B cell (primary cell): ENCODE data around the gene TNRC6A. TPM values are rescaled to one million over a fixed set of nuclear protein-coding genes. Genes with fewer than 3 reads are reported as not detected.

Experiments
- ATAC-seq: fragments of 200-7000 bp; cut with Tn5 transposase; one replicate; pipeline ENCODE4 v1.10.0; 2021; ENCODE audit warnings: low read depth, mild to moderate bottlenecking, moderate number of reproducible peaks, moderate library complexity
- CTCF ChIA-PET: fragments of 350-600 bp; sonication (Branson Sonifier 250); formaldehyde crosslinking; loops from one replicate; lab custom pipeline; 2021; ENCODE audit warnings: antibody characterized with exemption, inconsistent platforms; lab: Charles Lee
- POLR2A ChIA-PET: fragments of 350-600 bp; sonication (Branson Sonifier 250); formaldehyde crosslinking; loops from one replicate; lab custom pipeline; 2021; ENCODE audit warnings: antibody characterized with exemption; lab: Charles Lee
- DNase-seq: peaks from one replicate; pipeline ENCODE4 v3.0.0; 2013
- H2AFZ ChIP-seq: 2 replicates; pipeline ENCODE4 v1.6.1; 2012; ENCODE audit warnings: mild to moderate bottlenecking, low read depth, low read length; ENCODE audit not compliant: insufficient read depth, poor library complexity, severe bottlenecking
- H3K27ac ChIP-seq, 2 donors: 1 replicate in 1 of 2; 2 replicates in 1 of 2; pipeline ENCODE4 v1.5.1; 2012 to 2013; ENCODE audit warnings: low read length in 2 of 2, mild to moderate bottlenecking in 2 of 2, moderate library complexity in 1 of 2
- H3K27me3 ChIP-seq, 4 experiments: fragments of 200-600 bp in 1 of 4; sonication (generic) in 1 of 4; replicated peaks in 1 of 4; 1 replicate in 2 of 4; 2 replicates in 2 of 4; pipeline versions ENCODE4 v1.6.1 to v1.7.0; 2013 to 2016; ENCODE audit warnings: low read length in 3 of 4, mild to moderate bottlenecking in 2 of 4, mixed read lengths in 1 of 4, moderate library complexity in 1 of 4; ENCODE audit not compliant: insufficient read depth in 4 of 4, control insufficient read depth in 3 of 4; ENCODE audit errors: control extremely low read depth in 1 of 4
- H3K36me3 ChIP-seq, 2 experiments: replicated peaks in 1 of 2; 1 replicate in 1 of 2; 2 replicates in 1 of 2; pipeline versions ENCODE4 v1.6.1 to v1.7.1; 2013; ENCODE audit warnings: low read length in 1 of 2; ENCODE audit not compliant: insufficient read depth in 2 of 2, control insufficient read depth in 1 of 2; ENCODE audit errors: control extremely low read depth in 1 of 2, extremely low read depth in 1 of 2
- H3K4me1 ChIP-seq, 2 donors: fragments of 200-600 bp in 1 of 2; sonication (generic) in 1 of 2; 1 replicate in 1 of 2; 2 replicates in 1 of 2; pipeline versions ENCODE4 v1.5.1 to v1.6.1; 2013 to 2017; ENCODE audit warnings: low read length in 2 of 2; ENCODE audit not compliant: control insufficient read depth in 2 of 2, insufficient read depth in 2 of 2
- H3K4me2 ChIP-seq: replicated peaks from 2 replicates; pipeline ENCODE3; 2012; ENCODE audit warnings: mild to moderate bottlenecking, low read depth, low read length; ENCODE audit not compliant: poor library complexity, severe bottlenecking
- H3K4me3 ChIP-seq, 5 experiments: fragments of 200-600 bp in 1 of 5; sonication (generic) in 1 of 5; 1 replicate in 3 of 5; 2 replicates in 2 of 5; pipeline versions ENCODE4 v1.5.1 to v1.7.0; 2011 to 2016; ENCODE audit warnings: low read length in 4 of 5, mild to moderate bottlenecking in 4 of 5, low read depth in 2 of 5, control low read depth in 1 of 5, moderate library complexity in 1 of 5; ENCODE audit not compliant: insufficient read depth in 1 of 5; ENCODE audit errors: control extremely low read depth in 1 of 5, extremely low read depth in 1 of 5
- H3K79me2 ChIP-seq: fragments of 200-600 bp; sonication (generic); one replicate; pipeline ENCODE4 v1.6.0; 2016; ENCODE audit warnings: low read length; ENCODE audit not compliant: control insufficient read depth, insufficient read depth
- H3K9ac ChIP-seq: fragments of 200-600 bp; sonication (generic); 2 replicates; pipeline ENCODE4 v1.6.1; 2017; ENCODE audit warnings: mild to moderate bottlenecking, low read length, moderate library complexity
- H3K9me3 ChIP-seq, 3 donors: one replicate each; pipeline versions ENCODE4 v1.6.1 to v1.7.1; 2013; ENCODE audit warnings: low read length in 2 of 3; ENCODE audit not compliant: control insufficient read depth in 2 of 3, insufficient read depth in 1 of 3; ENCODE audit errors: control extremely low read depth in 1 of 3
- H4K20me1 ChIP-seq: 2 replicates; pipeline ENCODE4 v1.6.0; 2012; ENCODE audit warnings: mild to moderate bottlenecking, low read length; ENCODE audit not compliant: insufficient read depth, control insufficient read depth, poor library complexity, severe bottlenecking
- H3K27ac Mint-ChIP-seq: one replicate; pipeline ENCODE4 v1.8.0; 2021; ENCODE audit warnings: mixed read lengths
- H3K27me3 Mint-ChIP-seq: one replicate; pipeline ENCODE4 v1.8.0; 2021; ENCODE audit warnings: mixed read lengths
- H3K4me1 Mint-ChIP-seq: one replicate; pipeline ENCODE4 v1.8.0; 2021; ENCODE audit warnings: mixed read lengths
- H3K4me3 Mint-ChIP-seq: one replicate; pipeline ENCODE4 v1.8.0; 2021; ENCODE audit warnings: mixed read lengths
- H3K9me3 Mint-ChIP-seq: one replicate; pipeline ENCODE4 v1.8.0; 2022; ENCODE audit warnings: mixed read lengths; ENCODE audit not compliant: insufficient read depth
- EZH2 ChIP-seq: IDR thresholded peaks from 2 replicates; pipeline ENCODE4 v1.6.1; 2012; ENCODE audit warnings: borderline replicate concordance, low read depth, mild to moderate bottlenecking, moderate library complexity, low read length; ENCODE audit not compliant: insufficient read depth, poor library complexity, severe bottlenecking
- WGBS: methylation state at CpG from one replicate; pipeline ENCODE4 v1.1.5; 2013; ENCODE audit warnings: missing lambda C conversion rate; ENCODE audit not compliant: insufficient coverage; 5-methylcytosine and 5-hydroxymethylcytosine counted together
- intact Hi-C: fragments of 100-400 bp; cut with micrococcal nuclease; formaldehyde crosslinking; loops from one replicate; pipeline ENCODE4 v1.10.0; 2022
- polyA plus RNA-seq: library from polyadenylated mRNA; depleted of rRNA; stranded (reverse); fragments of >200 nt; gene quantifications from 2 replicates; pipeline ENCODE4 v1.2.3, GENCODE V29; 2012
- total RNA-seq, 2 donors: library from RNA; stranded (reverse); fragments of 120-200 nt in 1 of 2; gene quantifications; 1 replicate in 1 of 2; 2 replicates in 1 of 2; pipeline versions ENCODE4 v1.2.3 to v1.2.4, GENCODE V29; 2013 to 2022
- TF ChIP-seq, protein P1 (sequence below): fragments of 200-600 bp; IDR thresholded peaks from one replicate; pipeline ENCODE4 v1.8.0; 2022; ENCODE audit warnings: antibody characterized with exemption, mild to moderate bottlenecking

The TNRC6A gene
- total and polyA plus RNA-seq, 2 donors (not counting 1 experiment from before 2014, with no cell fraction given): 79.3 to 104 TPM

DNA sequence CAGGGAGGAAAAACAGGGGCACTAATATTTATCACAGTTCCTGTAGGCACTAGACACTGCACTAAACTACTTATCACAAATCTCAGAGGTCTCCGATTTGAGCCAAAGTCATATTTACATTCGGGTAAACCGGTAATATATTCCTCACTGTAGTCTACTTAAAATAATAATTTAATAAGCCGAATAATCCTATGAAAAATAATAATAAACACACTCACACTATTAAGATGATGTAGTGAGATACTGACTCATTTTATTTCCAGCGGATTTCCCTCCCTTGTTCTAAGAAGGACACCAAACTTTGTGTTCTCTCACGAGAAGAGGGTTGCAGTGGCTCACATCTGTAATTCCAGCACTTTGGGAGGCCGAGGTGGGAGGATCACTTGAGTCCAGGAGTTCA is 36.6 kb upstream of the TNRC6A start:
- Histone ChIP-seq H3K4me3 (no peak overlapping the region), H4K20me1 (no peaks in the 10 kb centered on the region), H3K36me3 (no peaks in the 10 kb centered on the region), H3K4me1 (no peaks in the 10 kb centered on the region), H3K79me2 (no peaks in the 10 kb centered on the region), H2AFZ (no peak overlapping the region), H3K9me3 (peaks cover 0 to 2% (median 0%) of the 10 kb centered on the region in 3 donors), H3K9ac (no peak overlapping the region), H3K27me3 (no peaks in the 10 kb centered on the region), H3K27ac (no peak overlapping the region), H3K4me2 (no peak overlapping the region)
- no peak for DNase-seq
- 82% methylated on average over 1 of the region's 7 CpGs for WGBS
- no peak for ATAC-seq
- POLR2A ChIA-PET: no interaction called here
- Mint-ChIP-seq H3K27me3 (peaks cover 6% of the 10 kb centered on the region), H3K4me1 (no peaks in the 10 kb centered on the region), H3K4me3 (no peak overlapping the region), H3K9me3 (peaks cover 3% of the 10 kb centered on the region), H3K27ac (no peak overlapping the region)
- CTCF ChIA-PET: no interaction called here
- TF ChIP-seq, protein P1, sequence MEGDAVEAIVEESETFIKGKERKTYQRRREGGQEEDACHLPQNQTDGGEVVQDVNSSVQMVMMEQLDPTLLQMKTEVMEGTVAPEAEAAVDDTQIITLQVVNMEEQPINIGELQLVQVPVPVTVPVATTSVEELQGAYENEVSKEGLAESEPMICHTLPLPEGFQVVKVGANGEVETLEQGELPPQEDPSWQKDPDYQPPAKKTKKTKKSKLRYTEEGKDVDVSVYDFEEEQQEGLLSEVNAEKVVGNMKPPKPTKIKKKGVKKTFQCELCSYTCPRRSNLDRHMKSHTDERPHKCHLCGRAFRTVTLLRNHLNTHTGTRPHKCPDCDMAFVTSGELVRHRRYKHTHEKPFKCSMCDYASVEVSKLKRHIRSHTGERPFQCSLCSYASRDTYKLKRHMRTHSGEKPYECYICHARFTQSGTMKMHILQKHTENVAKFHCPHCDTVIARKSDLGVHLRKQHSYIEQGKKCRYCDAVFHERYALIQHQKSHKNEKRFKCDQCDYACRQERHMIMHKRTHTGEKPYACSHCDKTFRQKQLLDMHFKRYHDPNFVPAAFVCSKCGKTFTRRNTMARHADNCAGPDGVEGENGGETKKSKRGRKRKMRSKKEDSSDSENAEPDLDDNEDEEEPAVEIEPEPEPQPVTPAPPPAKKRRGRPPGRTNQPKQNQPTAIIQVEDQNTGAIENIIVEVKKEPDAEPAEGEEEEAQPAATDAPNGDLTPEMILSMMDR: no peak
- no peak for TF ChIP-seq EZH2
- intact Hi-C loops: no loop called here

DNA sequence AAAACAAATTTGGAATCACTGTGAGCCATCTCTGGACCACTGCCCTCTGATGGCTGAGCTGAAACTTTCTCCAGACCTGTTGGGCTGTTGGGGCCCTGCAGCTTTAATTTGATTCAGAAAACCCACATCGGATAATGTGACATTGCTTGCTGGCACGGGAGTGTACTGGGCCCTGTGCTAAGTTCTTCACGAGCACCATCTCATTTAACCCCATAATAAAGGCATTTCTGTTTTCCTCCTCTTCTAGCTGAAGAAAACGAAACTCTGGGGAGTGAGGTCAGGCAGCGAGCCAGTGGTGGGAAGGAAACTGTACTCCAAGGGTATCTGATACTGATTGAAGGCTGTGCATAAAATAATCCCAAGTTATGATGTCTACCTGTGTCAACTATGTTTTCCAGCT is 34.5 kb upstream of the TNRC6A start:
- Mint-ChIP-seq H3K9me3 (peaks cover 3% of the 10 kb centered on the region), H3K4me1 (no peaks in the 10 kb centered on the region), H3K27ac (no peak overlapping the region), H3K27me3 (peaks cover 3% of the 10 kb centered on the region), H3K4me3 (no peak overlapping the region)
- H3K9me3 ChIP-seq: peaks cover 0 to 2% (median 0%) of the 10 kb centered on the region in 3 donors
- H3K79me2 ChIP-seq: no peaks in the 10 kb centered on the region
- H3K36me3 ChIP-seq: no peaks in the 10 kb centered on the region
- no peak overlapping the region for H3K4me2 ChIP-seq
- ATAC-seq (no peak), DNase-seq (no peak)
- H3K9ac ChIP-seq: no peak overlapping the region
- 85% methylated on average over 2 of the region's 5 CpGs for WGBS
- H3K27me3 ChIP-seq: no peaks in the 10 kb centered on the region
- H4K20me1 ChIP-seq: no peaks in the 10 kb centered on the region
- ChIA-PET POLR2A (no interaction called here), CTCF (no interaction called here)
- no peak for TF ChIP-seq EZH2
- TF ChIP-seq, protein P1: no peak
- no peak overlapping the region for H3K27ac ChIP-seq
- no peak overlapping the region for H2AFZ ChIP-seq
- H3K4me3 ChIP-seq: no peak overlapping the region
- H3K4me1 ChIP-seq: no peaks in the 10 kb centered on the region
- intact Hi-C loops: no loop called here
